ENCODE measurements around the gene TAGLN3.
A peak's percentile ranks its signal among the peaks of the same experiment; 100 is the strongest.

TAGLN3 gene

GRCh38 chr3:112013058-112013783, 14.5 kb downstream of the TAGLN3 start:
- H3K4me3 ChIP-seq (ENCODE audit: low read depth, low read length), result no peak overlapping the region
- peak; percentile 67 for TF ChIP-seq CTCF (IDR thresholded peaks at IDR 0.05; ENCODE audit: control insufficient read depth, extremely low read depth, insufficient read depth)
- peak; percentile 22 for DNase-seq (ENCODE audit: low read depth)

GRCh38 chr3:112013784-112014143, 15.0 kb downstream of the TAGLN3 start:
- no peak for TF ChIP-seq CTCF (IDR thresholded peaks at IDR 0.05; ENCODE audit: control insufficient read depth, extremely low read depth, insufficient read depth)
- DNase-seq (ENCODE audit: low read depth), result no peak
- H3K4me3 ChIP-seq (ENCODE audit: low read depth, low read length), result no peak overlapping the region

GRCh38 chr3:112017091-112017490, 18.4 kb downstream of the TAGLN3 start:
- no peak overlapping the region for H3K4me3 ChIP-seq (ENCODE audit: low read depth, low read length)
- TF ChIP-seq CTCF (IDR thresholded peaks at IDR 0.05; ENCODE audit: control insufficient read depth, extremely low read depth, insufficient read depth), result no peak
- DNase-seq (ENCODE audit: low read depth), result no peak

GRCh38 chr3:112018712-112019111, 20.0 kb downstream of the TAGLN3 start:
- H3K4me3 ChIP-seq (ENCODE audit: low read depth, low read length), result no peak overlapping the region
- TF ChIP-seq CTCF (IDR thresholded peaks at IDR 0.05; ENCODE audit: control insufficient read depth, extremely low read depth, insufficient read depth), result no peak
- DNase-seq (ENCODE audit: low read depth), result no peak

- TF ChIP-seq CTCF (IDR thresholded peaks at IDR 0.05; ENCODE audit: control insufficient read depth, extremely low read depth, insufficient read depth), result no peak
- no peak overlapping the region for H3K4me3 ChIP-seq (ENCODE audit: low read depth, low read length)
- no peak for DNase-seq (ENCODE audit: low read depth)
Measured at GRCh38 chr3:112019716-112020115, 21.0 kb downstream of the TAGLN3 start.

- no peak for TF ChIP-seq CTCF (IDR thresholded peaks at IDR 0.05; ENCODE audit: control insufficient read depth, extremely low read depth, insufficient read depth)
- no peak for DNase-seq (ENCODE audit: low read depth)
- H3K4me3 ChIP-seq (ENCODE audit: low read depth, low read length), result no peak overlapping the region
Measured at GRCh38 chr3:112020674-112021085, 22.0 kb downstream of the TAGLN3 start.

GRCh38 chr3:112027142-112027541, 28.4 kb downstream of the TAGLN3 start:
- H3K4me3 ChIP-seq (ENCODE audit: low read depth, low read length), result no peak overlapping the region
- DNase-seq (ENCODE audit: low read depth), result no peak
- TF ChIP-seq CTCF (IDR thresholded peaks at IDR 0.05; ENCODE audit: control insufficient read depth, extremely low read depth, insufficient read depth), result no peak

All from LNCaP clone FGC (cell line).